NCI-H146 treated with DMSO at 0.1 percent for 48 hours (cell line): Measurements from ENCODE around the gene FAM168A.

ENCODE experiments used
- DNase-seq: peaks from one replicate; lab custom pipeline; 2025; ENCODE audit not compliant: unreplicated experiment; lab: John Stamatoyannopoulos, UW

FAM168A gene

GRCh38 chr11:73559743-73560142 is 38.2 kb downstream of the FAM168A start:
- DNase-seq, result no peak

GRCh38 chr11:73556966-73557365 is 40.9 kb downstream of the FAM168A start:
- DNase-seq, result no peak

- no peak for DNase-seq
Measured at GRCh38 chr11:73555615-73556014, 42.3 kb downstream of the FAM168A start.

- no peak for DNase-seq
Measured at GRCh38 chr11:73554671-73555320, 43.1 kb downstream of the FAM168A start.

GRCh38 chr11:73553266-73553665 is 44.6 kb downstream of the FAM168A start:
- no peak for DNase-seq

GRCh38 chr11:73551677-73552076 is 46.2 kb downstream of the FAM168A start:
- DNase-seq, result no peak

- DNase-seq, result no peak
Measured at GRCh38 chr11:73549376-73549775, 48.5 kb downstream of the FAM168A start.

GRCh38 chr11:73547706-73548595 is 50.0 kb downstream of the FAM168A start:
- no peak for DNase-seq

GRCh38 chr11:73542175-73542574 is 55.7 kb downstream of the FAM168A start:
- no peak for DNase-seq

GRCh38 chr11:73539506-73540084 is 58.3 kb downstream of the FAM168A start:
- DNase-seq, result no peak

- DNase-seq, result no peak
Measured at GRCh38 chr11:73538381-73538872, 59.5 kb downstream of the FAM168A start.

- no peak for DNase-seq
Measured at GRCh38 chr11:73537969-73538368, 59.9 kb downstream of the FAM168A start.

- no peak for DNase-seq
Measured at GRCh38 chr11:73536961-73537360, 61.0 kb downstream of the FAM168A start.

- DNase-seq, result no peak
Measured at GRCh38 chr11:73532310-73532709, 65.6 kb downstream of the FAM168A start.

- no peak for DNase-seq
Measured at GRCh38 chr11:73531386-73531785, 66.5 kb downstream of the FAM168A start.

- no peak for DNase-seq
Measured at GRCh38 chr11:73530109-73530508, 67.8 kb downstream of the FAM168A start.

- no peak for DNase-seq
Measured at GRCh38 chr11:73529204-73529530, 68.7 kb downstream of the FAM168A start.

- DNase-seq, result no peak
Measured at GRCh38 chr11:73528483-73529203, 69.3 kb downstream of the FAM168A start.

- DNase-seq, result no peak
Measured at GRCh38 chr11:73528013-73528412, 69.9 kb downstream of the FAM168A start.

- DNase-seq, result no peak
Measured at GRCh38 chr11:73525611-73526010, 72.3 kb downstream of the FAM168A start.

GRCh38 chr11:73524774-73525173 is 73.1 kb downstream of the FAM168A start:
- DNase-seq, result no peak
